Measurements from ENCODE around the gene DSG1.

DNA sequence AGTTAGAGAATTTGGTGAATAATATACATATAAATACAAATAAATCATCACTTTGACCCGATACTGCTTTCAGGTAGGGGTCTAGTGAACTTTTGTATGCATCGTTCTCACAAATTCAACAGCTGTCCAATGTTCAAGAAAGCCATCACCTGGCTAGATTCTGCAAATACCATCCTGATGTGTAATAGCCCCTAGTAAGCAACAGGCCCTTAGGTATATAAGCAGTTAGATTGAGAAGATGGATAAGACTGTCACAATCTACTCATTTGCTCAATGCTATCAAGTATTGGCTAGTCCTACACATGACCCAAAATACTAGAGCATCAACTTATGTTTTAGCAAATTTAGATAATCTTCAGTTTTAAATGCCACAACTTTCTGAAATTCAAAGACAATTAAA lies 20.7 kb upstream of the DSG1 start:
- TF ChIP-seq GATA3 (IDR thresholded peaks at IDR 0.05; ENCODE audit: low read depth, low read length) (no peak), GATA2 (IDR thresholded peaks at IDR 0.05; ENCODE audit: low read depth, low read length) (no peak)

All from SH-SY5Y (cell line).